OCI-LY1 (cell line): ENCODE results near the gene CD96.

Source experiments
- H2AFZ ChIP-seq: fragments of 200-600 bp; sonication (generic), shearing (Covaris generic); 2 replicates; pipeline ENCODE4 v1.6.0; 2014; ENCODE audit warnings: antibody characterized with exemption, mild to moderate bottlenecking, low read length
- H3F3A ChIP-seq: fragments of 200-600 bp; sonication (generic), shearing (Covaris generic); 2 replicates; pipeline ENCODE4 v1.6.0; 2014; ENCODE audit warnings: mild to moderate bottlenecking, antibody characterized with exemption, low read length, moderate library complexity; ENCODE audit not compliant: insufficient read depth
- H3K27ac ChIP-seq: fragments of 200-600 bp; sonication (generic); 2 replicates; pipeline ENCODE4 v1.5.1; 2014; ENCODE audit warnings: low read length, mixed run types, mild to moderate bottlenecking, low read depth; ENCODE audit not compliant: poor library complexity, severe bottlenecking
- H3K27me3 ChIP-seq: fragments of 200-600 bp; sonication (generic); 2 replicates; pipeline ENCODE4 v1.6.0; 2014; ENCODE audit warnings: antibody characterized with exemption, mild to moderate bottlenecking, low read length, moderate library complexity; ENCODE audit not compliant: insufficient read depth
- H3K36me3 ChIP-seq: fragments of 200-600 bp; sonication (generic); 2 replicates; pipeline ENCODE4 v1.6.1; 2014; ENCODE audit warnings: mild to moderate bottlenecking, antibody characterized with exemption, low read length, moderate library complexity, mixed read lengths; ENCODE audit not compliant: insufficient read depth
- H3K4me1 ChIP-seq: fragments of 200-600 bp; sonication (generic); 2 replicates; pipeline ENCODE4 v1.5.1; 2014; ENCODE audit warnings: mild to moderate bottlenecking, low read length, moderate library complexity; ENCODE audit not compliant: insufficient read depth, severe bottlenecking
- H3K4me2 ChIP-seq: fragments of 200-600 bp; sonication (generic), shearing (Covaris generic); 2 replicates; pipeline ENCODE4 v1.6.1; 2014; ENCODE audit warnings: low read length
- H3K4me3 ChIP-seq: fragments of 200-600 bp; sonication (generic); 2 replicates; pipeline ENCODE4 v1.5.1; 2014; ENCODE audit warnings: low read length, low read depth, mild to moderate bottlenecking, mixed read lengths; ENCODE audit not compliant: poor library complexity, severe bottlenecking
- H3K79me2 ChIP-seq: fragments of 200-600 bp; shearing (Covaris generic); 2 replicates; pipeline ENCODE4 v1.6.1; 2016; ENCODE audit warnings: mixed run types, low read length, mixed read lengths; ENCODE audit not compliant: insufficient read depth
- H3K9ac ChIP-seq: fragments of 200-600 bp; sonication (generic), shearing (Covaris generic); 2 replicates; pipeline ENCODE4 v1.6.1; 2014; ENCODE audit warnings: mild to moderate bottlenecking, low read length, mixed read lengths
- H3K9me2 ChIP-seq: fragments of 200-600 bp; sonication (generic), shearing (Covaris generic); 2 replicates; pipeline ENCODE4 v1.6.1; 2014; ENCODE audit warnings: low read depth, mild to moderate bottlenecking, low read length, mixed read lengths
- H3K9me3 ChIP-seq: fragments of 200-600 bp; shearing (Covaris generic); 2 replicates; pipeline ENCODE4 v1.6.1; 2014; ENCODE audit warnings: low read length, mixed read lengths
- H4K20me1 ChIP-seq: fragments of 200-600 bp; sonication (generic), shearing (Covaris generic); 2 replicates; pipeline ENCODE4 v1.6.0; 2016; ENCODE audit warnings: mild to moderate bottlenecking, low read length; ENCODE audit not compliant: insufficient read depth
- EZH2 ChIP-seq: fragments of 200-600 bp; sonication (generic), shearing (Covaris generic); IDR thresholded peaks from 2 replicates; pipeline ENCODE4 v1.8.0; 2017; ENCODE audit warnings: borderline replicate concordance, mixed run types, mild to moderate bottlenecking, antibody characterized with exemption, low read length, moderate library complexity, mixed read lengths
- TF ChIP-seq, protein P1 (sequence below): fragments of 200-600 bp; sonication (generic), shearing (Covaris generic); IDR thresholded peaks from 2 replicates; pipeline ENCODE4 v1.5.1; 2017; ENCODE audit warnings: mild to moderate bottlenecking, antibody characterized with exemption, low read length, moderate library complexity, mixed read lengths

Gene CD96

GRCh38 chr3:111690242-111690641, 148.2 kb downstream of the CD96 start:
- no peaks in the 10 kb centered on the region for H3K9me3 ChIP-seq
- H3K9me2 ChIP-seq, result no peaks in the 10 kb centered on the region
- no peak overlapping the region for H2AFZ ChIP-seq
- H3K27ac ChIP-seq, result no peak overlapping the region
- no peak overlapping the region for H3K9ac ChIP-seq
- TF ChIP-seq, protein P1, sequence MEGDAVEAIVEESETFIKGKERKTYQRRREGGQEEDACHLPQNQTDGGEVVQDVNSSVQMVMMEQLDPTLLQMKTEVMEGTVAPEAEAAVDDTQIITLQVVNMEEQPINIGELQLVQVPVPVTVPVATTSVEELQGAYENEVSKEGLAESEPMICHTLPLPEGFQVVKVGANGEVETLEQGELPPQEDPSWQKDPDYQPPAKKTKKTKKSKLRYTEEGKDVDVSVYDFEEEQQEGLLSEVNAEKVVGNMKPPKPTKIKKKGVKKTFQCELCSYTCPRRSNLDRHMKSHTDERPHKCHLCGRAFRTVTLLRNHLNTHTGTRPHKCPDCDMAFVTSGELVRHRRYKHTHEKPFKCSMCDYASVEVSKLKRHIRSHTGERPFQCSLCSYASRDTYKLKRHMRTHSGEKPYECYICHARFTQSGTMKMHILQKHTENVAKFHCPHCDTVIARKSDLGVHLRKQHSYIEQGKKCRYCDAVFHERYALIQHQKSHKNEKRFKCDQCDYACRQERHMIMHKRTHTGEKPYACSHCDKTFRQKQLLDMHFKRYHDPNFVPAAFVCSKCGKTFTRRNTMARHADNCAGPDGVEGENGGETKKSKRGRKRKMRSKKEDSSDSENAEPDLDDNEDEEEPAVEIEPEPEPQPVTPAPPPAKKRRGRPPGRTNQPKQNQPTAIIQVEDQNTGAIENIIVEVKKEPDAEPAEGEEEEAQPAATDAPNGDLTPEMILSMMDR, result no peak
- TF ChIP-seq EZH2, result no peak
- no peaks in the 10 kb centered on the region for H3F3A ChIP-seq
- H3K4me3 ChIP-seq, result no peak overlapping the region
- no peaks in the 10 kb centered on the region for H3K4me1 ChIP-seq
- H3K27me3 ChIP-seq, result no peaks in the 10 kb centered on the region; the same call in 1 of the 2 replicates
- H3K36me3 ChIP-seq, result no peaks in the 10 kb centered on the region
- H3K79me2 ChIP-seq, result no peaks in the 10 kb centered on the region
- H4K20me1 ChIP-seq, result no peaks in the 10 kb centered on the region
- no peak overlapping the region for H3K4me2 ChIP-seq

- Histone ChIP-seq H3K9me3 (no peaks in the 10 kb centered on the region), H3K27ac (no peak overlapping the region), H3K79me2 (no peaks in the 10 kb centered on the region), H3K4me2 (no peak overlapping the region), H3K9me2 (no peaks in the 10 kb centered on the region), H3K4me1 (no peaks in the 10 kb centered on the region), H3K9ac (no peak overlapping the region), H3K27me3 (no peaks in the 10 kb centered on the region; the same call in 1 of the 2 replicates), H4K20me1 (no peaks in the 10 kb centered on the region), H3K4me3 (no peak overlapping the region), H2AFZ (no peak overlapping the region), H3F3A (no peaks in the 10 kb centered on the region), H3K36me3 (no peaks in the 10 kb centered on the region)
- TF ChIP-seq, protein P1, result peak; percentile 51; the same call in 1 of the 2 replicates
- no peak for TF ChIP-seq EZH2
Measured at GRCh38 chr3:111691293-111691909, 149.4 kb downstream of the CD96 start.

DNA sequence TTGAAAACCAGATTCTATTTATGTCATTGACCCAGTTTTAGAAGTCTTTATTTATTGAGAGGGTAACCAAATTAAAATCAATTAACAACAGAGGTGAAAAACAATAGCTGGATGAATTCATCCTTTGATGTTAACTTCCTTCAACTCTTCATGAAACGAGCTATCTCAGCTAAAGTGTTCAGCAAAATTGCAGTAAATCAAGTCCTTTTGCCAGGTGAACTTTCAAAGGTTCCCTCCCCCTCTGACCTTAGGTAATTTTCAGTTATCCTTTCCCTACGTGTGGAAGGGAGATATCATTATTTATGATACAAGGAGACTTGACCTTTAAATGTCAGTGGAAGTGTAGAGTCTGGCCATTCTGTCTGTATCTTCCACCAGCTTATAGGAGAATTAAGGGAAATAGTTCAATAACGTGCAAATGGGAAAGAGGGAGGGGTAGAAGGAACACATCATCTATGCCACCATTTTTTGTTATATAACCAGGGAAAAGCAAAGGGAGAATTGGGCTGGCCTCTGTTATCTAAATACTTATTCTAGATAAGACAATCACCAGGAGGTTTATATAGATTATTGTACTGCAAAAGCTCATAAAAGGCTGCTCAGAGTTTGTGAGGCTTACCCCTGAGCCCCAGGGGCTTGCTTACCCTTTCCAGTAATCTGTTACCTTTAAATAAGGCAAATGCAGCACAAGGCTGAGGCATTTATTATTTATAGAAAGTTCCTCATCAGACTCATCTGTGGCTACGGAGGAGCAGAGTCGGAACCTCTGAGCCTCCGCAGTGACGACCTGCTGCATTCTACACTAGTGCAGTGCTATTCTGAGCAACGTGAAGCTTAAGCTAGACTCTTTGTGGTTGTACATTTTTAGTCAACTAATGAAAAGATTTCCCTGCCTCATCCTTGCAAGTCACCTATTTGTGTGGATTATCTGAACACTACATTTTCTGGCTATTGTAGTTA, 150.9 kb downstream of the CD96 start:
- Histone ChIP-seq H3K4me1 (no peaks in the 10 kb centered on the region), H3K27me3 (no peaks in the 10 kb centered on the region; the same call in 1 of the 2 replicates), H4K20me1 (no peaks in the 10 kb centered on the region), H3K27ac (no peak overlapping the region), H3K4me3 (no peak overlapping the region), H3F3A (no peaks in the 10 kb centered on the region), H3K36me3 (no peaks in the 10 kb centered on the region), H3K9me3 (no peaks in the 10 kb centered on the region), H2AFZ (no peak overlapping the region), H3K4me2 (no peak overlapping the region), H3K9me2 (no peaks in the 10 kb centered on the region), H3K9ac (no peak overlapping the region), H3K79me2 (no peaks in the 10 kb centered on the region)
- no peak for TF ChIP-seq EZH2
